Cardiac muscle cell (in vitro differentiated cells and primary cell): ENCODE results near the gene APOOL. TPM values are rescaled to one million over a fixed set of nuclear protein-coding genes. Genes with fewer than 3 reads are reported as not detected.
A peak's percentile ranks its signal among the peaks of the same experiment; 100 is the strongest.
"Not testable (repeated sequence)": the region's sequence is repeated elsewhere in the genome, so short reads cannot be mapped to it uniquely, and the experiment has no call there.

Experiments used
- DNase-seq, 2 donors: peaks; one replicate each; pipeline versions ENCODE4 v3.0.0 to v3.0.0-alpha.2; 2010 to 2017; ENCODE audit warnings: low read depth in 1 of 2, low spot score in 1 of 2
- H3K27ac ChIP-seq: fragments of 200-600 bp; sonication (generic); 2 replicates; pipeline ENCODE4 v1.5.1; 2016
- H3K27me3 ChIP-seq: fragments of 200-600 bp; sonication (generic); 2 replicates; pipeline ENCODE4 v1.6.0; 2016; ENCODE audit warnings: control low read depth
- H3K36me3 ChIP-seq: fragments of 200-600 bp; sonication (generic); 2 replicates; pipeline ENCODE4 v1.5.1; 2016; ENCODE audit warnings: control low read depth
- H3K4me1 ChIP-seq: fragments of 200-600 bp; sonication (generic); 2 replicates; pipeline ENCODE4 v1.8.1; 2017; ENCODE audit warnings: low read depth, mild to moderate bottlenecking, mixed run types
- H3K4me3 ChIP-seq: fragments of 200-600 bp; sonication (generic); 2 replicates; pipeline ENCODE4 v1.5.1; 2016; ENCODE audit warnings: mild to moderate bottlenecking
- H3K9me3 ChIP-seq: fragments of 200-600 bp; sonication (generic); 2 replicates; pipeline ENCODE4 v1.5.1; 2017; ENCODE audit warnings: low read depth, mild to moderate bottlenecking, control low read depth
- CTCF ChIP-seq: IDR thresholded peaks from 2 replicates; pipeline ENCODE4 v1.5.1; 2012; ENCODE audit warnings: low read depth, mild to moderate bottlenecking, low read length
- polyA plus RNA-seq: library from polyadenylated mRNA; unstranded; fragments of >200 nt; fragmentation: Nextera tagmentation; extraction: Ambion mirVana; gene quantifications from 2 replicates; pipeline ENCODE4 v1.2.1, GENCODE V29; 2016
- total RNA-seq: library from RNA; depleted of rRNA; stranded (reverse); fragments of >200 nt; gene quantifications from 2 replicates; pipeline ENCODE4 v1.2.3, GENCODE V29; 2016

APOOL gene
- total and polyA plus RNA-seq, 2 experiments from 2014 or later, result 3.2 to 5.8 TPM

- no peaks in the 10 kb centered on the region for H3K27me3 ChIP-seq
- DNase-seq, result peak in 1 of 2 donors; percentile 1
- peak overlapping the region; percentile 76 for H3K4me3 ChIP-seq
- TF ChIP-seq CTCF, result no peak
- no peaks in the 10 kb centered on the region for H3K4me1 ChIP-seq
- peak overlapping the region; percentile 92 for H3K27ac ChIP-seq
- no peaks in the 10 kb centered on the region for H3K36me3 ChIP-seq
- no peaks in the 10 kb centered on the region for H3K9me3 ChIP-seq
These were observed 578 bp downstream of the APOOL start for GRCh38 chrX:85004255-85004654.

- H3K4me3 ChIP-seq, result no peak overlapping the region
- H3K9me3 ChIP-seq, result no peaks in the 10 kb centered on the region
- H3K27me3 ChIP-seq, result no peaks in the 10 kb centered on the region
- H3K4me1 ChIP-seq, result no peaks in the 10 kb centered on the region
- no peak for DNase-seq
- H3K36me3 ChIP-seq, result no peaks in the 10 kb centered on the region
- H3K27ac ChIP-seq, result no peak overlapping the region
- no peak for TF ChIP-seq CTCF
These were observed 8.4 kb downstream of the APOOL start for GRCh38 chrX:85012098-85012497.

GRCh38 chrX:85015351-85015750 lies 11.7 kb downstream of the APOOL start:
- not testable (repeated sequence) for H3K27me3 ChIP-seq, H3K27ac ChIP-seq, DNase-seq

GRCh38 chrX:85017721-85018120 lies 14.0 kb downstream of the APOOL start:
- no peak for TF ChIP-seq CTCF
- H3K4me3 ChIP-seq, result no peak overlapping the region
- no peaks in the 10 kb centered on the region for H3K9me3 ChIP-seq
- no peaks in the 10 kb centered on the region for H3K36me3 ChIP-seq
- H3K4me1 ChIP-seq, result no peaks in the 10 kb centered on the region
- H3K27ac ChIP-seq, result no peak overlapping the region
- H3K27me3 ChIP-seq, result no peaks in the 10 kb centered on the region
- DNase-seq, result peak in 1 of 2 donors; percentile 38

More at GRCh38 chrX:85015351-85015750, 11.7 kb downstream of the APOOL start:
- H3K4me3 ChIP-seq, H3K36me3 ChIP-seq, H3K4me1 ChIP-seq, H3K9me3 ChIP-seq: not testable (repeated sequence)

GRCh38 chrX:85018471-85018870 lies 14.8 kb downstream of the APOOL start:
- no peak for DNase-seq
- TF ChIP-seq CTCF, result no peak
- Histone ChIP-seq H3K27ac (no peak overlapping the region), H3K4me3 (no peak overlapping the region), H3K9me3 (no peaks in the 10 kb centered on the region), H3K27me3 (no peaks in the 10 kb centered on the region), H3K36me3 (no peaks in the 10 kb centered on the region), H3K4me1 (no peaks in the 10 kb centered on the region)

GRCh38 chrX:85020216-85020615 lies 16.5 kb downstream of the APOOL start:
- no peak for DNase-seq
- no peaks in the 10 kb centered on the region for H3K36me3 ChIP-seq
- no peak for TF ChIP-seq CTCF
- no peak overlapping the region for H3K27ac ChIP-seq
- H3K4me1 ChIP-seq, result no peaks in the 10 kb centered on the region
- H3K27me3 ChIP-seq, result no peaks in the 10 kb centered on the region
- no peaks in the 10 kb centered on the region for H3K9me3 ChIP-seq
- H3K4me3 ChIP-seq, result no peak overlapping the region
